HEK293T (cell line): ENCODE measurements around the gene UGT1A4.

ENCODE experiments used
- CTCF ChIA-PET: fragments of 350-600 bp; formaldehyde crosslinking; extraction: SDS; loops from one replicate; lab custom pipeline; 2021; ENCODE audit warnings: antibody characterized with exemption, inconsistent platforms; lab: Yijun Ruan, JAX
- POLR2A ChIA-PET: fragments of 350-600 bp; formaldehyde crosslinking; extraction: SDS; loops from one replicate; lab custom pipeline; 2020; ENCODE audit warnings: antibody characterized with exemption, inconsistent platforms; lab: Yijun Ruan, JAX
- DNase-seq: peaks from one replicate; pipeline ENCODE4 v3.0.0; 2012; ENCODE audit warnings: mixed read lengths; ENCODE audit errors: extremely low spot score
- ARNT ChIP-seq: fragments of 450-650 bp; IDR thresholded peaks from 2 replicates; pipeline ENCODE4 v1.6.1; 2017; ENCODE audit warnings: mild to moderate bottlenecking
- BHLHE40 ChIP-seq: fragments of 450-650 bp; IDR thresholded peaks from 2 replicates; pipeline ENCODE4 v1.6.1; 2016; ENCODE audit warnings: mild to moderate bottlenecking, moderate library complexity, borderline replicate concordance
- CTBP1 ChIP-seq: fragments of 450-650 bp; IDR thresholded peaks from 2 replicates; pipeline ENCODE4 v1.6.1; 2016; ENCODE audit warnings: borderline replicate concordance
- ELF4 ChIP-seq: fragments of 450-650 bp; IDR thresholded peaks from 2 replicates; pipeline ENCODE4 v1.6.1; 2017; ENCODE audit warnings: antibody characterized with exemption
- FOXA1 ChIP-seq: fragments of 450-650 bp; IDR thresholded peaks from 2 replicates; pipeline ENCODE4 v1.6.1; 2016; ENCODE audit warnings: mild to moderate bottlenecking
- FOXK2 ChIP-seq: fragments of 450-650 bp; IDR thresholded peaks from 2 replicates; pipeline ENCODE4 v1.6.1; 2016; ENCODE audit warnings: mild to moderate bottlenecking
- FOXM1 ChIP-seq: fragments of 450-650 bp; IDR thresholded peaks from 2 replicates; pipeline ENCODE4 v1.6.1; 2017; ENCODE audit warnings: mild to moderate bottlenecking, borderline replicate concordance
- HDGF ChIP-seq: fragments of 450-650 bp; IDR thresholded peaks from 2 replicates; pipeline ENCODE4 v1.6.1; 2017; ENCODE audit warnings: antibody characterized with exemption, borderline replicate concordance
- L3MBTL2 ChIP-seq: fragments of 450-650 bp; conservative IDR thresholded peaks from 2 replicates; pipeline ENCODE4 v1.6.1; 2016; ENCODE audit warnings: mild to moderate bottlenecking
- LEF1 ChIP-seq: fragments of 450-650 bp; IDR thresholded peaks from 2 replicates; pipeline ENCODE4 v1.6.1; 2017; ENCODE audit warnings: mild to moderate bottlenecking, borderline replicate concordance
- NFRKB ChIP-seq: fragments of 450-650 bp; IDR thresholded peaks from 2 replicates; pipeline ENCODE4 v1.6.1; 2016; ENCODE audit warnings: mild to moderate bottlenecking, moderate library complexity
- SP1 ChIP-seq: fragments of 450-650 bp; IDR thresholded peaks from 2 replicates; pipeline ENCODE4 v1.6.1; 2017
- SUZ12 ChIP-seq: fragments of 450-650 bp; IDR thresholded peaks from 2 replicates; pipeline ENCODE4 v1.6.1; 2016; ENCODE audit warnings: mild to moderate bottlenecking
- TARDBP ChIP-seq: fragments of 450-650 bp; IDR thresholded peaks from 2 replicates; pipeline ENCODE4 v1.6.1; 2016
- ZNF384 ChIP-seq: fragments of 450-650 bp; IDR thresholded peaks from 2 replicates; pipeline ENCODE4 v1.6.1; 2016
- TF ChIP-seq, protein P1 (sequence below): fragments of 450-650 bp; IDR thresholded peaks from 2 replicates; pipeline ENCODE4 v1.6.1; 2016

UGT1A4 gene

DNA sequence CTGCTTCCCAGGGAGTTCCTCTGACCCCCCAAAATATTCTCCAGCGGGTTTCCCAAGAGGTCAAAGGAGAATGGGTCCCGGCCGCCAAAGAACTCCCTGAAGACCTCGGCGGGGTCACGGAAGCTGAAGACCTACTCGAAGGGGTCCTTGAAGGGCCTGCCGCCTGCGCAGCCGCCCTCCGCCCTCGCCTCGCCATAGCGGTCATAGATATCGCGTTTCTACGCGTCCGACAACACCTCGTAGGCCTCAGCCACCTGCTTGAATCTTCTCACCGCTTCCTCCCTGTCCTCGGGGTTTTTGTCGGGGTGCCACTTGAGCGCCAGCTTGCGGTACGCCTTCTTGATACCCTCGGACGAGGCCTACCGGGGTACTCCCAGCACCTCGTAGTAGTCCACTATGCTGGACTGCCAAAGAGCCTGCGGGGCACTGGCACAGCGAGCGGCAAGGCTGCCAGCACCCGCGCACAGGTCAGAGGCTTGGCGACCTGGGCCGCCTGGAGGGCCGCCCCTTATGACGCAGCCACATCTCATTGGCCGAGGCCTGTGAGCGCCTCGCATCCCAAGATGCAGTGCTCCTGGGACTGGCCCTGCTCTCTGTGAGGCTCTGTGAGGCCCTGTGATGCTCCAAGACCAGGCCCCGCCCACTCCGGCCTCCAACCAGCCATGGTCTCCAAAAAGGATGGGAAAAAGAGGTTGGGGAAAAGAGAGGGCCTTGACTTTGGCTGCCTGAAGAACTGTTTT lies 36.5 kb downstream of the UGT1A4 start:
- TF ChIP-seq NFRKB (no peak), HDGF (no peak), TARDBP (no peak), CTBP1 (no peak), BHLHE40 (no peak), SP1 (no peak)
- TF ChIP-seq, protein P1, sequence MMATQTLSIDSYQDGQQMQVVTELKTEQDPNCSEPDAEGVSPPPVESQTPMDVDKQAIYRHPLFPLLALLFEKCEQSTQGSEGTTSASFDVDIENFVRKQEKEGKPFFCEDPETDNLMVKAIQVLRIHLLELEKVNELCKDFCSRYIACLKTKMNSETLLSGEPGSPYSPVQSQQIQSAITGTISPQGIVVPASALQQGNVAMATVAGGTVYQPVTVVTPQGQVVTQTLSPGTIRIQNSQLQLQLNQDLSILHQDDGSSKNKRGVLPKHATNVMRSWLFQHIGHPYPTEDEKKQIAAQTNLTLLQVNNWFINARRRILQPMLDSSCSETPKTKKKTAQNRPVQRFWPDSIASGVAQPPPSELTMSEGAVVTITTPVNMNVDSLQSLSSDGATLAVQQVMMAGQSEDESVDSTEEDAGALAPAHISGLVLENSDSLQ: no peak
- CTCF ChIA-PET: no interaction called here
- POLR2A ChIA-PET: no interaction called here
- DNase-seq: no peak

DNA sequence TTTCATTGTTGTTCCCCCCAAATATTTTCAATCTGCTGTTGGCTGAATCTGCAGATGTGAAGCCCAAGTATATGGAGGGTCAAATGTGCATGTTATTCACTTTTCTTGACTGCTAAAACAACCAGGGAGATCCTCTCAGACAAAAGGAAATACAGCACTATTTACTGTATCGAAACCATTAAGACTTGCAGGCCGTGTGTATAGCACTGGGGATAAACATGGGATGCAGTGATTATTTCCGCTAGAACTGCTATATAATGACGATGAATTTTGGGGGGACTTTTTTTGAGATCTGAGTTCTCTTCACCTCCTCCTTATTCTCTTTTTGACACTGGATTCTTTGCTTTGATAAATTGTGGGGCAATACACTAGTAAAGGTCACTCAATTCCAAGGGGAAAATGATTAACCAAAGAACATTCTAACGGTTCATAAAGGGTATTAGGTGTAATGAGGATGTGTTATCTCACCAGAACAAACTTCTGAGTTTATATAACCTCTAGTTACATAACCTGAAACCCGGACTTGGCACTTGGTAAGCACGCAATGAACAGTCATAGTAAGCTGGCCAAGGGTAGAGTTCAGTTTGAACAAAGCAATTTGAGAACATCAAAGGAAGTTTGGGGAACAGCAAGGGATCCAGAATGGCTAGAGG lies 38.0 kb downstream of the UGT1A4 start:
- ChIA-PET POLR2A (no interaction called here), CTCF (no interaction called here)
- no peak for TF ChIP-seq LEF1
- TF ChIP-seq ELF4: no peak
- TF ChIP-seq FOXM1: no peak
- no peak for TF ChIP-seq ZNF384
- no peak for TF ChIP-seq L3MBTL2
- TF ChIP-seq BHLHE40: no peak
- TF ChIP-seq SP1: no peak
- no peak for TF ChIP-seq SUZ12
- no peak for TF ChIP-seq FOXK2
- TF ChIP-seq, protein P1: no peak
- TF ChIP-seq NFRKB: no peak
- no peak for TF ChIP-seq FOXA1
- DNase-seq: no peak

DNA sequence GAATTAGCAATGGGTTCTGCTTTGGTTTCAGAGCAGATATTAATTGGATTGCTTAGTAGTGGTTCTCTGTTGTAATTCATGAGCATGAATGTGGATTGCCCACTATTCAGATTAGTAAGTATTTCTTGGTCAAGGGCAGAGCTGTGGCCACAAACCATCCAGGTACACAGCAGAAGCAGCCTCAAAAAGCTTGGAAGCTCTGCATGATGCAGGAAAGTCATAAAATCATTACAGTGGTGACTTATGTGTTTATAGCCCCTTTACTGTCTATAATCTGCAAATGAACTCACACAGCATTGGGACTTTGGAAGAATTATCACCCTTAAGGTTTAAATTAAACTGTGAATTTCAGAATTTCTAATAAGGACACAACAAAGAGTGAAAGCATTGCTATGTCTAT lies 39.6 kb downstream of the UGT1A4 start:
- ChIA-PET POLR2A (no interaction called here), CTCF (no interaction called here)
- no peak for DNase-seq
- TF ChIP-seq ZNF384 (no peak), FOXA1 (no peak), LEF1 (no peak), FOXK2 (no peak), L3MBTL2 (no peak), TARDBP (no peak), ARNT (no peak), BHLHE40 (no peak), SUZ12 (no peak), CTBP1 (no peak), ELF4 (no peak), FOXM1 (no peak), HDGF (no peak), SP1 (no peak)

DNA sequence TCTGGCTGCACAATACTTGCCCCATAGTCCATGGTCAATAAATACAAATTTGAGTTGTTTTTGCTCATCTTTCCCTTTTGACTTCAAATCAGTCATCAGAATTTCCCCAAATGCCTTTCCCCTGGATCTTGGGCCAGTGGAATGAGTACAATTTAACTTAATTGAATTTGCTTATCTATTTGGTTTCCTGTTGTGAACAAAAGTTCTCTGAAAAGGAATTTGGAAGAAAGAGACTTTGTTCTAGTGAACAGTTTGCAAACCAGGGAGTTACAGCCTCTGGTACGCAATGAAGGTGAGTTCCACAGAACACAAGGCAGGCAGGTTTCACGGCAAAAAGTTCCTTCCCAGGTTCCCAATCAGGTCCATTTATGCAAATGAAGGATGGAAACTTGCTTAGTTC lies 40.3 kb downstream of the UGT1A4 start:
- POLR2A ChIA-PET: no interaction called here
- TF ChIP-seq HDGF: no peak
- no peak for TF ChIP-seq CTBP1
- DNase-seq: no peak
- CTCF ChIA-PET: no interaction called here

DNA sequence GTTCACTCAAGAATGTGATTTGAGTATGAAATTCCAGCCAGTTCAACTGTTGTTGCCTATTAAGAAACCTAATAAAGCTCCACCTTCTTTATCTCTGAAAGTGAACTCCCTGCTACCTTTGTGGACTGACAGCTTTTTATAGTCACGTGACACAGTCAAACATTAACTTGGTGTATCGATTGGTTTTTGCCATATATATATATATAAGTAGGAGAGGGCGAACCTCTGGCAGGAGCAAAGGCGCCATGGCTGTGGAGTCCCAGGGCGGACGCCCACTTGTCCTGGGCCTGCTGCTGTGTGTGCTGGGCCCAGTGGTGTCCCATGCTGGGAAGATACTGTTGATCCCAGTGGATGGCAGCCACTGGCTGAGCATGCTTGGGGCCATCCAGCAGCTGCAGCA lies 41.5 kb downstream of the UGT1A4 start, which contains the start of gene UGT1A1:
Gene UGT1A1, plus strand, starts transcription at position 228 of the 400 bp plus-strand sequence. Its CDS starts 18 bp downstream, at position 246.
- no peak for DNase-seq
- ChIA-PET CTCF (no interaction called here), POLR2A (no interaction called here)
- TF ChIP-seq ZNF384 (no peak), FOXA1 (no peak), HDGF (no peak), TARDBP (no peak), ELF4 (no peak), NFRKB (no peak), LEF1 (no peak), SP1 (no peak), CTBP1 (no peak)

DNA sequence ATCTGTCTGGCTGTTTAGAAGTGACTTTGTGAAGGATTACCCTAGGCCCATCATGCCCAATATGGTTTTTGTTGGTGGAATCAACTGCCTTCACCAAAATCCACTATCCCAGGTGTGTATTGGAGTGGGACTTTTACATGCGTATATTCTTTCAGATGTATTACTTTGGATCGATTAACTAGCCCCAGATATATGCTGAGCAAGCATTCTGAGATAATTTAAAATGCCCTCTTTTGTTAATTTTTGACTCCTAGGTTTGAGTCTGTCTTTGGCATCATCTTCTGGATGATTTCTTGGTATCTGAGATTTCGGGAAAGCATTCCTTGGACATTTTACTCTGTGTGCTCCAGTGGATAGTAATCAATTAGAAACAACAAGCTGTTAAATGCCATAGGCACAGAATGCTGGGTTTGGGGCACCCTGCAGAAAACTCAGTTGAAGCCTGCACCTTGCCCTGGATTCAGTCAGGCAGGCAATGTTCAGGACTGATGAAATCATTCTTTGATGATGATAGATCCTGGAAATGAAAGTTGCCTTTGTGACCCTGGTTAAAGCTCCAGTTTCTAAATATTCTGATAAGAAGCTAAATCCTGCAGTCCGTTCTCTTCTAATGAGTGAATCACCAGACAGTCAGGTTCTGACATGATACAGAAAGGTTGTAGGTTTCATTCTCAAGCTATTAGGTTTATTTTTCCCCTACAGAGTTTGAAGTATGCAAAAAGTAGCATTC lies 42.7 kb downstream of the UGT1A4 start:
- CTCF ChIA-PET: no interaction called here

More for the DNA sequence above, 42.7 kb downstream of the UGT1A4 start:
- POLR2A ChIA-PET: no interaction called here
- TF ChIP-seq FOXM1 (no peak), SUZ12 (no peak), BHLHE40 (no peak), LEF1 (no peak), L3MBTL2 (no peak), CTBP1 (no peak), NFRKB (no peak), ARNT (no peak)
- DNase-seq: no peak
